ENCODE measurements around the gene CTRB1. TPM values are rescaled to one million over a fixed set of nuclear protein-coding genes. Genes with fewer than 3 reads are reported as not detected.
"Not testable (repeated sequence)": the region's sequence is repeated elsewhere in the genome, so short reads cannot be mapped to it uniquely, and the experiment has no call there.

Gene CTRB1
- total RNA-seq, 4 donors from 2014 or later = not detected

- H3K9me3 ChIP-seq = no peaks in the 10 kb centered on the region
- no peak for DNase-seq
- H3K4me1 ChIP-seq = peaks cover 0 to 38% (median 0%) of the 10 kb centered on the region in 4 donors
- H3K27me3 ChIP-seq = no peaks in the 10 kb centered on the region
- H3K27ac ChIP-seq = peak overlapping the region in 2 of 4 donors; percentile 2 to 65
- H3K4me3 ChIP-seq = no peak overlapping the region
- H3K36me3 ChIP-seq = peaks cover 0 to 82% (median 0%) of the 10 kb centered on the region in 3 donors
- TF ChIP-seq, protein P1, sequence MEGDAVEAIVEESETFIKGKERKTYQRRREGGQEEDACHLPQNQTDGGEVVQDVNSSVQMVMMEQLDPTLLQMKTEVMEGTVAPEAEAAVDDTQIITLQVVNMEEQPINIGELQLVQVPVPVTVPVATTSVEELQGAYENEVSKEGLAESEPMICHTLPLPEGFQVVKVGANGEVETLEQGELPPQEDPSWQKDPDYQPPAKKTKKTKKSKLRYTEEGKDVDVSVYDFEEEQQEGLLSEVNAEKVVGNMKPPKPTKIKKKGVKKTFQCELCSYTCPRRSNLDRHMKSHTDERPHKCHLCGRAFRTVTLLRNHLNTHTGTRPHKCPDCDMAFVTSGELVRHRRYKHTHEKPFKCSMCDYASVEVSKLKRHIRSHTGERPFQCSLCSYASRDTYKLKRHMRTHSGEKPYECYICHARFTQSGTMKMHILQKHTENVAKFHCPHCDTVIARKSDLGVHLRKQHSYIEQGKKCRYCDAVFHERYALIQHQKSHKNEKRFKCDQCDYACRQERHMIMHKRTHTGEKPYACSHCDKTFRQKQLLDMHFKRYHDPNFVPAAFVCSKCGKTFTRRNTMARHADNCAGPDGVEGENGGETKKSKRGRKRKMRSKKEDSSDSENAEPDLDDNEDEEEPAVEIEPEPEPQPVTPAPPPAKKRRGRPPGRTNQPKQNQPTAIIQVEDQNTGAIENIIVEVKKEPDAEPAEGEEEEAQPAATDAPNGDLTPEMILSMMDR (IDR thresholded peaks at IDR 0.05) = no peak
- TF ChIP-seq POLR2A (IDR thresholded peaks at IDR 0.05) = no peak
Measured at GRCh38 chr16:75237398-75238131, 18.8 kb downstream of the CTRB1 start.

DNA sequence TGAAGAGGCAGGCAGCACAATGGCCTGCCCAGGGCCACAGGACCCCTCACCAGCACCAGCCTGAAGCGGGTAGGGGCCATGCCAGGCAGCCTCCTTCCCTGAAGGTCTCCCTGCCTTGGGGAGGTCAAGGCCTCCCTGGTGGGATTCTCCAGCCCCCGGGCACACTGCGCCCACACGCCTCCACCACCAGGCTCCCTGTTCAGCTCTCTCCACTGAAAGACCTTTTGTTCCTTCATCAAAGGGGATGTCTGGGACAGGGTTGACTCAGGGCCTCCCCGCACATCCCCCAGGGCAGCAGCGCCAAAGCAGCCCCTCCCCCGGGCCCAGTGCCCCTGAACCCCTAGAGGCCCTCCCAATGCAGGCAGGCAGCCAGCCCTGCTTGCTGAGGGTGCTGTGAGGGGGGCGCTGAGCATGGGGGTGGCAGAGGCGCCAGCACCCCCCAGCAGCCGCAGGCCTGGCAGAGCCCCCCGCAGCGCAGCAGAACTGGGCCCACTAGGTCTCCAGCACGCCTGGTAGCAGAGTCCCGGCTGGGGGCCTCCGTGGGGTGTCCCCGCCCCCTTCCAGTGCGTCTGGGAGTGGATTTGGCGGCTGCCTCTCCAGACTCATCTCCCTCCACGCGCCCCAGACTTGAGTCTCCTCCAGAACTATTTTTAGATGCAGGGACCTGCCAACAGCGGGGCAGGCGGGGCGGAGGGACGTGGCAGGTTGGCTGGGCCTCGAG, 19.5 kb downstream of the CTRB1 start:
- Histone ChIP-seq H3K27ac (peak overlapping the region in 3 of 4 donors; percentile 25 to 65 (median 35)), H3K27me3 (no peaks in the 10 kb centered on the region), H3K36me3 (peaks cover 0 to 82% (median 0%) of the 10 kb centered on the region in 3 donors), H3K9me3 (no peaks in the 10 kb centered on the region), H3K4me3 (no peak overlapping the region), H3K4me1 (peaks cover 0 to 38% (median 0%) of the 10 kb centered on the region in 4 donors)
- TF ChIP-seq, protein P1 (IDR thresholded peaks at IDR 0.05) = no peak
- no peak for TF ChIP-seq POLR2A (IDR thresholded peaks at IDR 0.05)
- DNase-seq = peak in 1 of 3 donors; percentile 21

- Histone ChIP-seq H3K4me1 (peaks cover 0 to 39% (median 0%) of the 10 kb centered on the region in 4 donors), H3K36me3 (peaks cover 0 to 84% (median 0%) of the 10 kb centered on the region in 3 donors), H3K9me3 (no peaks in the 10 kb centered on the region), H3K4me3 (no peak overlapping the region), H3K27me3 (no peaks in the 10 kb centered on the region), H3K27ac (peak overlapping the region in 3 of 4 donors; percentile 25 to 65 (median 35))
- no peak for DNase-seq
- no peak for TF ChIP-seq POLR2A (IDR thresholded peaks at IDR 0.05)
- TF ChIP-seq, protein P1 (IDR thresholded peaks at IDR 0.05) = no peak
Measured at GRCh38 chr16:75238853-75239541, 20.2 kb downstream of the CTRB1 start.

DNA sequence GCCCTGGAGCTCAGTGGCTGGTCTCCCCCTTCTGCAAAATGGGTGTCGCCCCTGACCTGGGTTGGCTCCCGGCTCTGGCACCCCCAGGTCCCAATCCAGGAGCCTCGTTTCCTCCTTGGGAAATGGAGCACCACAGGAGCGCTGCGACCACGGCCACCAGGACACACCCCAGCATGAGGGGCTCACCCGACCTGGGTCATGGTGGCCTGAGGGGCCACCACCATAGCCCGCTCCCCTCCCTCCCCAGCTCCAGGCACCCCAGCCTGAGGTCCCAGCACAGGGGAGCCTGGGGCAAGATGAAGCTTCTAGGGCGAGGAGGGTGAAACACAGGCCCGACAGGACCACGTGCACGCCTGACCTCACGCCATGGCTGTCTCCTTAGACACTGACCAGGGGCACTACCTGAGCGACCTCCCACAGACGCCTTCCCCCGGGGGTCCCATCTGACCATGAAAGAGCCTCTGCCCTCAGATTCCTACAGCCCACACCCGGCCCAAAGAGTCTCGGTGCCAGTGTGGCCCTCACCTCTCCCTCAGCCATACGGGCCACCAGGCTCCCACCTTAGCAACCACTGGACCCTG, 20.8 kb downstream of the CTRB1 start:
- H3K4me1 ChIP-seq = peaks cover 0 to 39% (median 0%) of the 10 kb centered on the region in 4 donors
- H3K27ac ChIP-seq = peak overlapping the region in 3 of 4 donors; percentile 25 to 65 (median 35)
- TF ChIP-seq POLR2A (IDR thresholded peaks at IDR 0.05) = no peak
- TF ChIP-seq, protein P1 (IDR thresholded peaks at IDR 0.05) = no peak
- no peak overlapping the region for H3K4me3 ChIP-seq
- peaks cover 0 to 81% (median 0%) of the 10 kb centered on the region in 3 donors for H3K36me3 ChIP-seq
- no peaks in the 10 kb centered on the region for H3K9me3 ChIP-seq
- DNase-seq = no peak
- H3K27me3 ChIP-seq = no peaks in the 10 kb centered on the region

GRCh38 chr16:75240633-75241032, 21.8 kb downstream of the CTRB1 start:
- peaks cover 0 to 71% (median 0%) of the 10 kb centered on the region in 3 donors for H3K36me3 ChIP-seq
- not testable (repeated sequence) for H3K4me3 ChIP-seq

More at GRCh38 chr16:75240633-75241032, 21.8 kb downstream of the CTRB1 start:
- H3K4me1 ChIP-seq = peaks cover 0 to 46% (median 5%) of the 10 kb centered on the region in 4 donors
- not testable (repeated sequence) for H3K27ac ChIP-seq, H3K9me3 ChIP-seq, H3K27me3 ChIP-seq, DNase-seq

All from Peyer's patch (tissue), 4 donors.